Nephron progenitor cell (in vitro differentiated cells): ENCODE data around the gene GPS2.

Experiments
- DNase-seq: peaks from one replicate; pipeline ENCODE4 v3.0.0; 2021
- H3K27ac Mint-ChIP-seq: 2 replicates; pipeline ENCODE4 v1.8.0; 2021; ENCODE audit warnings: mild to moderate bottlenecking, moderate library complexity, mixed read lengths
- H3K27me3 Mint-ChIP-seq: 2 replicates; pipeline ENCODE4 v1.8.0; 2021; ENCODE audit warnings: mild to moderate bottlenecking, low read depth, mixed read lengths; ENCODE audit not compliant: poor library complexity
- H3K36me3 Mint-ChIP-seq: 2 replicates; pipeline ENCODE4 v1.8.0; 2021; ENCODE audit warnings: low read depth, mixed read lengths
- H3K4me1 Mint-ChIP-seq: 2 replicates; pipeline ENCODE4 v1.8.0; 2021; ENCODE audit warnings: mixed read lengths
- H3K4me3 Mint-ChIP-seq: 2 replicates; pipeline ENCODE4 v1.8.0; 2021; ENCODE audit warnings: mild to moderate bottlenecking, moderate library complexity, mixed read lengths
- H3K9me3 Mint-ChIP-seq: 2 replicates; pipeline ENCODE4 v1.8.0; 2021; ENCODE audit warnings: mild to moderate bottlenecking, moderate library complexity, mixed read lengths
- TF ChIP-seq, protein P1 (sequence below): fragments of 200-600 bp; sonication (generic); IDR thresholded peaks from 2 replicates; pipeline ENCODE4 v1.5.0; 2021; ENCODE audit warnings: antibody characterized with exemption

Gene GPS2

DNA sequence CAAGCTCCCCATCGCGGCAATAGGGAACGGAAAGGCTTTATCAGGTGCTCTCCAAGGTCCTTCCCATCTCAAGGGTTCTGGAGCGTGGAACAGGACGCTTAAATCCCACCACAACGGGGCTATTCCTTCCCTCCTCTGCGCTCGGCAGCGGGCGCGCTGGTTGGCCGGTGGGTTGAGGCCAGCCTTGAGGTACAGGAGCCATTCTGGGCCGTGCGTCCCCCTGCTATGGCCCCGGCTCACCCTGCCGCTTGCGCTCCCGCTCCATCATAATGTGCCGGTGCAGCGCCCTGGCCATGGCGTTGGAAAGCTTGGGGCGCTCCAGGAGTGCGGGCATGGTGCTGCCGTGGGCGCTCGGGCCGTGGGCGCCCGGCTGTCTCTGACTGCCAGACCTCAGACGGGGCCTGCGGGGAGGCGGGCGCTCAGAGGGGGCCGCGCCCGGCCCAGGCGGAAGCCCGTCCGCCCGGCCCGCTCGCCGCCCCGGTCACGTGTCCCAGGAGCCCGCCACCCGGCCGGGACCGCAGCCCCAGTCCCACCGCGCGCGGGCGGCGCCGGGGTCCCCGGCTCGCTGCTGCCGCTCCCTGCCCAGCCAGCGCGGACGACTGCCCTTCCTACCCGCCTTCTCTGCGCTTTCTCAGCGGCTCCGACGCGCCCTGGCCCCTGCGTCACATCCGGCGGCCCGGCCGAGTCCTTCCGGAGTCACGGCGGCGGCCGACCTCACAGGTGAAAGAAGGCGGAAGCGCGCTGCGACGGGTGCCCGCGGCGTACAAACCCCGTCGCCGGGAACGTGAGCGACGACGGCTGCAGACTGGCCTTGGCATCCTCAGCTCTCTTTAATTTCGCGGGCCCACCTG is at the start of gene GPS2:
TSS of gene GPS2 (minus strand) at position 642 of the 851 bp plus-strand sequence. CDS start at position 334, 308 bp downstream.
- H3K27ac Mint-ChIP-seq: peak within 1 kb of the TSS; percentile 97
- H3K9me3 Mint-ChIP-seq: no peaks in the 10 kb centered on the region
- peaks cover 53% of the 10 kb centered on the region for H3K36me3 Mint-ChIP-seq

DNA sequence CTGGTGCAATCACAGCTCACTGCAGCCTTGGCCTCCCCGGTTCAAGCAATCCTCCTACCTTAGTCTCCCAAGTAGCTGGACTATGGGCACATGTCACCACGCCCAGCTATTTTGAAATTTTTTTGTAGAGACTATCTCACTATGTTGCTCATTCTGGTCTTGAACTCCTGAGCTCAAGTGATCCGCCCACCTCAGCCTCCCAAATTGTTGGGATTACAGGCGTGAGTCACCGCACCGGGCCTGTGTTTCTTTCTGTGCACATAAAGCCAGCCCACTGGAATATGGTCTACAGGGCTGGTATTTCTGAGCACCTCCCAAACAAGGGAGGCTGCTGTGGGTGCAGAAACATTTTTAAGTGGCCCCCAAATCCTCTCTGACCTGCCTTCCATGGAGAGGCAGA is 48.2 kb upstream of the GPS2 start:
- no peak for DNase-seq
- Mint-ChIP-seq H3K4me3 (no peak overlapping the region), H3K27me3 (peaks cover 18% of the 10 kb centered on the region), H3K36me3 (no peaks in the 10 kb centered on the region), H3K27ac (no peak overlapping the region), H3K4me1 (no peaks in the 10 kb centered on the region), H3K9me3 (no peaks in the 10 kb centered on the region)
- TF ChIP-seq, protein P1, sequence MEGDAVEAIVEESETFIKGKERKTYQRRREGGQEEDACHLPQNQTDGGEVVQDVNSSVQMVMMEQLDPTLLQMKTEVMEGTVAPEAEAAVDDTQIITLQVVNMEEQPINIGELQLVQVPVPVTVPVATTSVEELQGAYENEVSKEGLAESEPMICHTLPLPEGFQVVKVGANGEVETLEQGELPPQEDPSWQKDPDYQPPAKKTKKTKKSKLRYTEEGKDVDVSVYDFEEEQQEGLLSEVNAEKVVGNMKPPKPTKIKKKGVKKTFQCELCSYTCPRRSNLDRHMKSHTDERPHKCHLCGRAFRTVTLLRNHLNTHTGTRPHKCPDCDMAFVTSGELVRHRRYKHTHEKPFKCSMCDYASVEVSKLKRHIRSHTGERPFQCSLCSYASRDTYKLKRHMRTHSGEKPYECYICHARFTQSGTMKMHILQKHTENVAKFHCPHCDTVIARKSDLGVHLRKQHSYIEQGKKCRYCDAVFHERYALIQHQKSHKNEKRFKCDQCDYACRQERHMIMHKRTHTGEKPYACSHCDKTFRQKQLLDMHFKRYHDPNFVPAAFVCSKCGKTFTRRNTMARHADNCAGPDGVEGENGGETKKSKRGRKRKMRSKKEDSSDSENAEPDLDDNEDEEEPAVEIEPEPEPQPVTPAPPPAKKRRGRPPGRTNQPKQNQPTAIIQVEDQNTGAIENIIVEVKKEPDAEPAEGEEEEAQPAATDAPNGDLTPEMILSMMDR: no peak

More for the DNA sequence above, at the start of gene GPS2:
- H3K27me3 Mint-ChIP-seq: no peaks in the 10 kb centered on the region
- H3K4me1 Mint-ChIP-seq: peaks cover 48% of the 10 kb centered on the region
- TF ChIP-seq, protein P1: no peak
- DNase-seq: peak; percentile 91
- peak within 1 kb of the TSS; percentile 83 for H3K4me3 Mint-ChIP-seq

GRCh38 chr17:7361906-7362305 is 46.7 kb upstream of the GPS2 start:
- H3K27ac Mint-ChIP-seq: no peak overlapping the region

GRCh38 chr17:7357381-7357780 is 42.2 kb upstream of the GPS2 start:
- TF ChIP-seq, protein P1: no peak
- DNase-seq: no peak
- Mint-ChIP-seq H3K36me3 (no peaks in the 10 kb centered on the region), H3K9me3 (no peaks in the 10 kb centered on the region), H3K27me3 (peaks cover 16% of the 10 kb centered on the region), H3K4me1 (peaks cover 22% of the 10 kb centered on the region), H3K4me3 (no peak overlapping the region), H3K27ac (no peak overlapping the region)

More at GRCh38 chr17:7361906-7362305, 46.7 kb upstream of the GPS2 start:
- DNase-seq: no peak
- H3K4me1 Mint-ChIP-seq: no peaks in the 10 kb centered on the region
- no peaks in the 10 kb centered on the region for H3K9me3 Mint-ChIP-seq
- H3K4me3 Mint-ChIP-seq: no peak overlapping the region
- H3K27me3 Mint-ChIP-seq: peaks cover 14% of the 10 kb centered on the region
- no peaks in the 10 kb centered on the region for H3K36me3 Mint-ChIP-seq
- TF ChIP-seq, protein P1: no peak

- Mint-ChIP-seq H3K4me1 (peaks cover 25% of the 10 kb centered on the region), H3K27ac (no peak overlapping the region), H3K9me3 (no peaks in the 10 kb centered on the region), H3K4me3 (no peak overlapping the region), H3K27me3 (peaks cover 12% of the 10 kb centered on the region), H3K36me3 (no peaks in the 10 kb centered on the region)
- no peak for DNase-seq
- TF ChIP-seq, protein P1: no peak
These were observed 41.6 kb upstream of the GPS2 start for GRCh38 chr17:7356756-7357155.
